HG02588 (cell line): ENCODE data around the gene RIN1.
"Not testable (repeated sequence)": the region's sequence is repeated elsewhere in the genome, so short reads cannot be mapped to it uniquely, and the experiment has no call there.

Source experiments
- ATAC-seq: cut with Tn5 transposase; IDR thresholded peaks from one replicate; pipeline ENCODE4 v1.9.1; 2021; ENCODE audit warnings: mild to moderate bottlenecking, moderate library complexity; ENCODE audit not compliant: unreplicated experiment

Gene RIN1

GRCh38 chr11:66336234-66337102 lies at the start of gene RIN1:
TSS of gene RIN1 (minus strand) at chr11:66336434. CDS start at chr11:66336402, 32 bp downstream.
- ATAC-seq, result peak; percentile 63

GRCh38 chr11:66384316-66384715 lies 48.1 kb upstream of the RIN1 start:
- not testable (repeated sequence) for ATAC-seq

- ATAC-seq, result not testable (repeated sequence)
Measured at GRCh38 chr11:66380264-66380663, 44.0 kb upstream of the RIN1 start.

DNA sequence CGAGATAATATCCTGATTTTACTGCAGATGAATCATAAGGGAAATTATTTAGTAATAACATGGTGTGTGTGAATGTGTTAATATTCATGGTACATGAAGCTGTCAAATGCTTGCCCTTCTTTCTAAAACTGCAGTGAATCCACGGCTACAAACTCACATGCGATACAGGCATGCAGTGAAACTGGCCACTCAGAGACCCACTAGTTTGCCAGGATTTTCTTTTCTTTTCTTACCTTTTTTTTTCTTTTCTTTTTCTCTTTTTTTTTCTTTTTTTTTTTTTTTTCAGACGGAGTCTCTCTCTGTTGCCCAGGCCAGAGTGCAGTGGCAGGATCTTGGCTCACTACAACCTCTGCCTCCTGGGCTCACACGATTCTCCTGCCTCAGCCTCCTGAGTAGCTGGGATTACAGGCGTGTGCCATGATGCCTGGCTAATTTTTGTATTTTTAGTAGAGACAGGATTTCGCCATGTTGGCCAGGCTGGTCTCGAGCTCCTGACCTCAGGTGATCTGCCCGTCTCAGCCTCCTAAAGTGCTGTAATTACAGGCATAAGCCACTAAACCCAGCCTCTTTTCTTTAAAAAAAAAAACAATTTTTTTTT lies 37.6 kb upstream of the RIN1 start:
- not testable (repeated sequence) for ATAC-seq

DNA sequence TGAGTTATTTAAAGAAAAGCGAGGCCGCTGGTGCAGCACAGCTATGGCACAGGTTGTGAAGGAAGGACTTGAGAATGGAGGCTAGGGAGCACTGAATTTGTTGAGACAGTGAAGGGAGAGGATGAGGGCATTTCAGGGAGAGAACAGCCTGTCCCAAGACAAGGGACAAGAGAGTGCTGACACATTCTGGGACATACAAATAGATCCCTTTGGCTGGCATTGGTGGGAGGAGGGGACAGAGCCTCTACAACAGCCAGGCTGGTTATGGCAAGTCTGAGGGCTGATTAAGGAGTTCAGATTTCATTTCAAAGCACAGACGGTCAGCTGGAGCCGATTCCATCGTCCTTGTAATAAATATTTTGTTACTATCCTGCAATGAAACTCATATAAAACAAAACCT lies 37.0 kb upstream of the RIN1 start:
- ATAC-seq, result no peak

GRCh38 chr11:66371627-66372415 lies 35.6 kb upstream of the RIN1 start, which contains the start of gene SLC29A2:
TSS of gene SLC29A2 (minus strand) at chr11:66371760. CDS start at chr11:66371591, 169 bp downstream.
- ATAC-seq, result peak; percentile 64

DNA sequence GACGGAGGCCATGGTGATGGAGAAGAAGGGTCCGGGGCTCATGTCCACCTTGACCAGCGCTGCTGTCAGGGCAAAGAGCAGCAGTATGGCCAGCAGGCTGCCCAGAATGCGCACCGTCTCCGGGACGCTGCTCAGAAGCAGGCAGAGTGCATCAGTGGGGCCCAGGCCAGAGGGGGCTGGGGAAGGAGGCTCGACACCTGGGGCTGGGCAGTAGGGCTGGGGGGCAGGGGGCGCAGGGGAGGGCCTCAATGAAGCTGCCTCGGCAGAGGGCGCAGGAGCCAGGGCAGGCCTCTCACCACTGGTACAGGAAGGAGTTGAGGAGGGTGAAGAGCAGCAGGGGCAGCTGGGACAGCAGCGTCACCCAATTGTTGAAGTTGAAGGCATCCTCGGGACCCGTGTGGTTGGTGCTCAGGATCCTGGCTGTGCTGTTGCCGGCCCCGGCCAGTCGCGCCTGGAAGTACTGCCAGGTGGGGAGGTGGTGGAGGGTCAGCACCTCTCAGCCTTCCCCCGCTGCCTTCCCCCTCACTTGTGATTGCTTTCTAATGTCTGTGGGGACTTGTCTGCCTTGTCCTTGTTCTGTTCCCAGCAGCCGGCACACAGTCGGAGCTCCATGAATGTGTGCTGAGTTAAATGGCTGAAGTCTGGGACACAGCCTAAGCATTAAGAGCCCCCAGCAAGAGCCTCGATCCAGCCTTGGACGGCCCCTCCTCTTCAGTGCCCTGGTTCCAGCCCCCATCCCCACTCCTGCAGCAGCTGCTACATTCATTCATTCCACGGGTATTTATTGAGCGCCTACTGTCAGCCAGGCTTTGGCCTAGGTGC lies 33.0 kb upstream of the RIN1 start:
- ATAC-seq, result no peak

GRCh38 chr11:66368484-66368883 lies 32.2 kb upstream of the RIN1 start:
- no peak for ATAC-seq

- no peak for ATAC-seq
Measured at GRCh38 chr11:66367561-66368312, 31.5 kb upstream of the RIN1 start.

DNA sequence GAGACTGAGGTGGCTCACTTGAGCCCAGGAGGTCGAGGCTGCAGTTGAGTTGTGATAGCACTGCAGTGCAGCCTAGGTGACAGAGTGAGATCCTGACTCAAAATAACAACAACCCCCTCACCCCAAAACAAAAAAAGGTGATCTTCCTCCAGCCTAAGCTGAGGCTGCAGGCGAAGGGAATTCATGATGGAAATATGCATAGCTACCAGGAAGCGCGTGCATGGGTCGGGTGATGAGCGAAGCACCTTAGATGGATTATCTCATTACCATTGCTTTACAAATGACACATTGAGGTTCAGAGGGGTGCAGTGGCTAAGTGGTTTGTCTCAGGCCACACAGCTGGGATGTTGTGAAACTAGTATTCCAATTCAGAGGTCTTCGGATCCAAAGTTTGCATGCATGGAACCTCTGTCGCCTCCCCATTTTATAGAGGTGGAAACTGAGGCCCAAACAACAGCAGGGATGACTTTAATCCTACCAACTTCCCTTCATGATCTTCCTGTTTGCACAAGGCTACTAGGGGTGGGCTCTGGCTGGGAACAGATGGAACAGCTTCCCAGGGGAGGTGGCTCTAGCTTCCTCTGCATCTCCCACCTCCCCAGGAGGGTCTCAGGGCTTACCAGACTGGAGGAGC lies 30.7 kb upstream of the RIN1 start:
- ATAC-seq, result no peak

GRCh38 chr11:66365711-66366619 lies 29.7 kb upstream of the RIN1 start:
- no peak for ATAC-seq

DNA sequence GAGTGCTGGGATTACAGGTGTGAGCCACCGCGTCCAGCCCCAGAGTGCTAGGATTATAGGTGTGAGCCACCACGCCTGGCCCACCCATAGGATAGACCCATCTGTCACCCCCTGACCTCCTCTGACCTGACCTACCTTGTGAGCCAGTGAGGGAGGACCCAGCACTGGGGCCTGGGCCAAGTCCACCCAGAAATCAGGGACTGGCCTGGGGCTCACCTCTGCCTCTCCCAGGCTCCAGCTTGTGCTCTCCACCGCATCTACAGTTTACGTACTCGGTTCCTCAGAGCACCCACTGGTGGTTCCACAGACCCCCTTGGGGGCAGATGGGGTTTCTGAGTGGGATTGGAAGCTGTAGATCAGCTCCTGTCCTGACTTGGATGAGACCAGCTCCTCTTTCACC lies 28.9 kb upstream of the RIN1 start:
- ATAC-seq, result no peak

- no peak for ATAC-seq
Measured at GRCh38 chr11:66363805-66364535, 27.7 kb upstream of the RIN1 start.

DNA sequence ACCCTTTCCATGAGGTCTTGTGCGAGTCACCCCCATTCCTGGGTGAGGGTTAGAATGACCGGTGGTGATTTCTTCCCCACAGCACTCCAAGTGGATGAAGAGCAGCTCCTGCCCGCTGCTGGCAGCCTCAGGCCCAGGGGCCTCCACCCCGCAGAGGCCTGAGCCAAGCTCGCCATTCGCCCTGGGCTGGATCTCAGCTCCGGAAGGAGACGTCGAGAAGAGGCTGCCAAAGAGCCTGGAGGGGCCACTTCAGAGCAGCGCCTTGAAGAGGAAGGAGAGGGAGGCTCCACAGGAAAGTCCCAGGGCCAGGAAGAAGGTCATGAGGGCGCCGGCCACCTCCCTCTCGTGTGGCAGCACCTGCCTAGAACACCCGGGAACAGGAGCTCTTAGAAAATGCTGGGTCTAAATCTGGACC lies 27.0 kb upstream of the RIN1 start:
- no peak for ATAC-seq

DNA sequence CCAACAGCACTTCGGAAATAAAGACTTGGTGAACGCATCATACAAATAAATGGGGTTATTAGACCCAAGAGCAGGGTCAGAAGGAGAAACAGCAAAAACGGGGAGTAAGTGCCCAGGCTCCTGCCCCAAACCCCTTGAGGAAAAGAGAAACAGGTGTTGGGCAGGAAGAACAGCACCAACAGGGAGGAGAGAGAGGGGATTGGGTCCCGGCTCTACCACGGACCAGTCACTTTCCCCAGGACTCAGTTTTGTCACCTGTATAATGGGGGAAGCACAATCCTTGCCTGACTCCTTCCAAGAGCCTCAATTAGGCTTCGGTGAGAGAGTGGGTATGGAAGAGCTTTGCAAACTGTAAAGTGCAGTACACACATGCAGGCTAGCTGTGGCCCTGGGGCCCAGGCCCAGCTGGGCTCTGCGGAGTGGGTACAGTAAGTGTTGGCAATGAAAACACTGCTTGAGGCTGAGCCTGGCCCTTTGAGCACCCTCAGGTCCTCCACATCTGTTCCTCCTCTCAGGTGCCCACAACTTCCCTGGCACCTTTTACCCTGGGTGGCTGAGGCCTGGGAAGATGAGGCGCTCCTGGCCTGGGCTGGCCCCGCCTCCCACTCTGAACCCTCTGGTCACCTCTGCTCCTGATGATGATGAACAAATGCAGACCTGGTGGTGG lies 26.4 kb upstream of the RIN1 start:
- ATAC-seq, result no peak

GRCh38 chr11:66361502-66361941 lies 25.3 kb upstream of the RIN1 start:
- ATAC-seq, result no peak
